ENCODE measurements around the gene NVL.

DNA sequence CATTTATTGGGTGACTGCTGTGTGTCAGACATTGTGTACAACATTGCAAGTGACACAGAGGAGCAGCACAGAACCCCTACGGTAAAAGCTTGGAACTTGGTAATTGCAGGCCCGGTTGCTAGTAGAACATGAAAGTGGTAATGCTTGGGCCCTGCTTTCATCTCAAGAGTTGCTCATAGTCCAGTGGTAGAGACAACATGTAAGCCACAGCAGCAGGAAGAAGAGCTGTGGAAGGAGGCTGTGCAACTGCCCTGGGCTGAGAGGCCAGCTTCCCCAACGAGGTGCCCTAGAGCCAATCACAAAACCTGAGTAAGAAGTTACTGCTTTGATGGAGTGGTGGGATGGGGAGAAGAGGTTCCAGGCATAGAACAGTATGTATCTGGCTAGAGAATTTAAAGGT, 45.1 kb upstream of the NVL start:
- TF ChIP-seq, protein P1, sequence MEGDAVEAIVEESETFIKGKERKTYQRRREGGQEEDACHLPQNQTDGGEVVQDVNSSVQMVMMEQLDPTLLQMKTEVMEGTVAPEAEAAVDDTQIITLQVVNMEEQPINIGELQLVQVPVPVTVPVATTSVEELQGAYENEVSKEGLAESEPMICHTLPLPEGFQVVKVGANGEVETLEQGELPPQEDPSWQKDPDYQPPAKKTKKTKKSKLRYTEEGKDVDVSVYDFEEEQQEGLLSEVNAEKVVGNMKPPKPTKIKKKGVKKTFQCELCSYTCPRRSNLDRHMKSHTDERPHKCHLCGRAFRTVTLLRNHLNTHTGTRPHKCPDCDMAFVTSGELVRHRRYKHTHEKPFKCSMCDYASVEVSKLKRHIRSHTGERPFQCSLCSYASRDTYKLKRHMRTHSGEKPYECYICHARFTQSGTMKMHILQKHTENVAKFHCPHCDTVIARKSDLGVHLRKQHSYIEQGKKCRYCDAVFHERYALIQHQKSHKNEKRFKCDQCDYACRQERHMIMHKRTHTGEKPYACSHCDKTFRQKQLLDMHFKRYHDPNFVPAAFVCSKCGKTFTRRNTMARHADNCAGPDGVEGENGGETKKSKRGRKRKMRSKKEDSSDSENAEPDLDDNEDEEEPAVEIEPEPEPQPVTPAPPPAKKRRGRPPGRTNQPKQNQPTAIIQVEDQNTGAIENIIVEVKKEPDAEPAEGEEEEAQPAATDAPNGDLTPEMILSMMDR (conservative IDR thresholded peaks at IDR 0.05; ENCODE audit: low read length) = no peak
- no peak for TF ChIP-seq EZH2phosphoT487 (IDR thresholded peaks at IDR 0.05; ENCODE audit: borderline replicate concordance)

Data from Loucy (cell line).